ENCODE measurements around the gene B4GALT6.

- no peak for TF ChIP-seq CTCF (IDR thresholded peaks at IDR 0.05)
- no peak for TF ChIP-seq POLR2A (IDR thresholded peaks at IDR 0.05)
These were observed 108.7 kb downstream of the B4GALT6 start for GRCh38 chr18:31575515-31576257.

Data from uterus (tissue), 2 donors.